GM10248 (cell line): Measurements from ENCODE around the gene C9orf43.

Source experiments
- CTCF ChIA-PET: fragments of 300-600 bp; sonication (Branson Sonifier 250); formaldehyde crosslinking; extraction: SDS; loops from one replicate; lab custom pipeline; 2021; ENCODE audit warnings: antibody characterized with exemption; lab: Yijun Ruan, JAX
- POLR2A ChIA-PET: fragments of 350-650 bp; sonication (Branson Sonifier 250); formaldehyde crosslinking; extraction: SDS; loops from one replicate; lab custom pipeline; 2020; ENCODE audit warnings: antibody characterized with exemption; lab: Yijun Ruan, JAX
- DNase-seq: peaks from one replicate; pipeline ENCODE4 v3.0.0; 2012; ENCODE audit errors: extremely low spot score
- CTCF ChIP-seq: IDR thresholded peaks from 2 replicates; pipeline ENCODE4 v1.5.1; 2012; ENCODE audit warnings: mild to moderate bottlenecking, low read depth; ENCODE audit errors: extremely low read depth, missing control alignments, control extremely low read depth

The C9orf43 gene

GRCh38 chr9:113475992-113476391, 65.4 kb downstream of the C9orf43 start:
- DNase-seq: no peak
- no peak for TF ChIP-seq CTCF
- ChIA-PET CTCF (interaction anchor here (1.1 kb wide), 1 partner anchor 56 kb away, joined by 3 read pairs; no protein-coding TSS in a partner anchor), POLR2A (no interaction called here)

- no peak for DNase-seq
- ChIA-PET CTCF (interaction anchor here (1.0 to 1.9 kb wide), 3 partner anchors 19 to 201 kb away, joined by 3 to 10 read pairs (median 4); partner anchors contain the start of gene CDC26), POLR2A (no interaction called here)
- TF ChIP-seq CTCF: no peak
Measured at GRCh38 chr9:113476511-113476916, 66.0 kb downstream of the C9orf43 start.

- DNase-seq: no peak
- TF ChIP-seq CTCF: no peak
- ChIA-PET POLR2A (no interaction called here), CTCF (interaction anchor here (1.0 to 1.9 kb wide), 4 partner anchors 18 to 202 kb away, joined by 3 to 10 read pairs (median 4); partner anchors contain the start of gene CDC26)
Measured at GRCh38 chr9:113477058-113477457, 66.5 kb downstream of the C9orf43 start.

GRCh38 chr9:113477661-113478060, 67.1 kb downstream of the C9orf43 start:
- ChIA-PET CTCF (interaction anchor here (1.2 to 1.9 kb wide), 3 partner anchors 17 to 35 kb away, joined by 4 to 10 read pairs (median 5); no protein-coding TSS in a partner anchor), POLR2A (no interaction called here)
- TF ChIP-seq CTCF: no peak
- DNase-seq: no peak

- TF ChIP-seq CTCF: no peak
- CTCF ChIA-PET: interaction anchor here (1.5 kb wide), 1 partner anchor 16 kb away, joined by 3 read pairs; no protein-coding TSS in a partner anchor
- POLR2A ChIA-PET: no interaction called here
- DNase-seq: no peak
Measured at GRCh38 chr9:113479174-113479621, 68.7 kb downstream of the C9orf43 start.
